Endothelial cell of umbilical vein (primary cell): ENCODE results near the gene DLGAP1. TPM values are rescaled to one million over a fixed set of nuclear protein-coding genes. Genes with fewer than 3 reads are reported as not detected.

ENCODE experiments used
- BruUV-seq: library from RNA; stranded (reverse); fragments of 400-500 nt; replicated peaks from 2 replicates; lab custom pipeline; 2021; lab: Mats Ljungman, UMichigan
- CTCF ChIA-PET: fragments of 300-600, 350-600 bp; sonication (Branson Sonifier 250); formaldehyde crosslinking; loops from one replicate; lab custom pipeline; 2021; ENCODE audit warnings: antibody characterized with exemption, inconsistent platforms; lab: Charles Lee
- POLR2A ChIA-PET: fragments of 300-600, 350-600 bp; sonication (Branson Sonifier 250); formaldehyde crosslinking; loops from one replicate; lab custom pipeline; 2021; ENCODE audit warnings: antibody characterized with exemption, inconsistent platforms; lab: Charles Lee
- DNase-seq: peaks from one replicate; pipeline ENCODE4 v3.0.0-alpha.2; 2011; ENCODE audit warnings: low read depth, low spot score
- FAIRE-seq: peaks from 2 replicates; lab custom pipeline; 2011; peaks lifted over from hg19 to GRCh38; lab: Jason Lieb, UNC
- H2AFZ ChIP-seq: 2 replicates; pipeline ENCODE4 v1.6.0; 2012; ENCODE audit warnings: low read depth, low read length, control low read depth, inconsistent platforms
- H3K27ac ChIP-seq: 2 replicates; pipeline ENCODE4 v1.5.1; 2011; ENCODE audit warnings: low read depth, mild to moderate bottlenecking, control low read depth, low read length, moderate library complexity; ENCODE audit not compliant: insufficient read depth
- H3K27me3 ChIP-seq, 2 experiments: 2 replicates each; pipeline versions ENCODE4 v1.6.0 to v1.6.1; 2011; ENCODE audit warnings: low read length in 2 of 2, mixed read lengths in 1 of 2; ENCODE audit not compliant: control insufficient read depth in 2 of 2, insufficient read depth in 2 of 2
- H3K36me3 ChIP-seq, 2 experiments: 2 replicates in 1 of 2; 3 replicates in 1 of 2; pipeline ENCODE4 v1.5.1; 2011; ENCODE audit warnings: low read length in 2 of 2, mild to moderate bottlenecking in 1 of 2, moderate library complexity in 1 of 2; ENCODE audit not compliant: control insufficient read depth in 2 of 2, insufficient read depth in 2 of 2; ENCODE audit errors: extremely low read depth in 1 of 2
- H3K4me1 ChIP-seq: 3 replicates; pipeline ENCODE4 v1.5.1; 2011; ENCODE audit warnings: mild to moderate bottlenecking, low read length; ENCODE audit not compliant: control insufficient read depth, insufficient read depth; ENCODE audit errors: extremely low read depth
- H3K4me2 ChIP-seq: 2 replicates; pipeline ENCODE4 v1.6.1; 2011; ENCODE audit warnings: low read length, control low read depth, mixed read lengths; ENCODE audit not compliant: insufficient read depth
- H3K4me3 ChIP-seq, 3 experiments: fragments of 200-600 bp in 1 of 3; sonication (generic), shearing (Covaris generic) in 1 of 3; replicated peaks in 1 of 3; 2 replicates each; pipeline ENCODE4 v1.5.1; 2011 to 2016; ENCODE audit warnings: control low read depth in 3 of 3, low read length in 3 of 3, mild to moderate bottlenecking in 2 of 3, inconsistent platforms in 1 of 3, low read depth in 1 of 3, moderate library complexity in 1 of 3; ENCODE audit not compliant: insufficient read depth in 1 of 3
- H3K79me2 ChIP-seq: 2 replicates; pipeline ENCODE4 v1.6.0; 2012; ENCODE audit warnings: low read length, inconsistent platforms; ENCODE audit not compliant: control insufficient read depth, insufficient read depth
- H3K9ac ChIP-seq: replicated peaks from 2 replicates; pipeline ENCODE3; 2011; ENCODE audit warnings: low read length, control low read depth; ENCODE audit not compliant: insufficient read depth; ENCODE audit errors: extremely low read depth
- H3K9me1 ChIP-seq: replicated peaks from 3 replicates; pipeline ENCODE4 v1.6.0; 2011; ENCODE audit warnings: mild to moderate bottlenecking, low read length; ENCODE audit not compliant: control insufficient read depth, insufficient read depth; ENCODE audit errors: extremely low read depth
- H3K9me3 ChIP-seq: replicated peaks from 2 replicates; pipeline ENCODE4 v1.5.1; 2012; ENCODE audit warnings: low read length, inconsistent platforms; ENCODE audit not compliant: control insufficient read depth, insufficient read depth
- H4K20me1 ChIP-seq: replicated peaks from 2 replicates; pipeline ENCODE3; 2011; ENCODE audit warnings: mild to moderate bottlenecking, low read length; ENCODE audit not compliant: control insufficient read depth, insufficient read depth; ENCODE audit errors: extremely low read depth
- EZH2 ChIP-seq: IDR thresholded peaks from 2 replicates; pipeline ENCODE4 v1.6.1; 2012; ENCODE audit warnings: borderline replicate concordance, low read depth, mild to moderate bottlenecking, moderate library complexity, low read length, inconsistent platforms; ENCODE audit not compliant: severe bottlenecking
- FOS ChIP-seq: IDR thresholded peaks from 2 replicates; pipeline ENCODE4 v1.6.1; 2011; ENCODE audit warnings: mild to moderate bottlenecking, low read length, moderate library complexity, borderline replicate concordance; ENCODE audit not compliant: insufficient read depth
- GATA2 ChIP-seq: IDR thresholded peaks from 2 replicates; pipeline ENCODE4 v1.7.0; 2011; ENCODE audit warnings: low read depth, mild to moderate bottlenecking, moderate library complexity, mixed read lengths, low read length; ENCODE audit not compliant: insufficient read length, insufficient read depth
- JUN ChIP-seq: IDR thresholded peaks from 2 replicates; pipeline ENCODE4 v1.6.1; 2011; ENCODE audit warnings: borderline replicate concordance, low read depth; ENCODE audit not compliant: insufficient read length, insufficient read depth
- MYC ChIP-seq: IDR thresholded peaks from one replicate; pipeline ENCODE4 v1.6.1; 2011; ENCODE audit warnings: mild to moderate bottlenecking, low read depth, low read length
- POLR2A ChIP-seq: IDR thresholded peaks from 2 replicates; pipeline ENCODE4 v1.6.1; 2012; ENCODE audit warnings: low read depth, mild to moderate bottlenecking, control low read depth, low read length
- dilution Hi-C: fragments of 300-500 bp; cut with MboI; formaldehyde crosslinking; loops from one replicate; pipeline ENCODE4 v1.15.0; 2019; ENCODE audit warnings: low sequenced_read_pairs; ENCODE audit not compliant: extremely low pct_ligation_motif_present
- intact Hi-C: fragments of 100-400 bp; cut with micrococcal nuclease; formaldehyde crosslinking; loops from one replicate; pipeline ENCODE4 v1.10.0; 2022
- polyA plus RNA-seq, 4 experiments: library from polyadenylated mRNA; depleted of rRNA in 3 of 4; stranded (reverse) in 3 of 4; unstranded in 1 of 4; fragments of >200 nt; gene quantifications; 2 replicates each; pipeline versions ENCODE4 v1.2.1 to v1.2.3, GENCODE V29; 2011 to 2012; ENCODE audit warnings: missing spikeins in 1 of 4
- total RNA-seq: library from RNA; stranded (reverse); gene quantifications from 2 replicates; pipeline ENCODE4 v1.2.3, GENCODE V29; 2021
- TF ChIP-seq, protein P1 (sequence below): IDR thresholded peaks from 2 replicates; pipeline ENCODE4 v1.6.1; 2011; ENCODE audit not compliant: insufficient read depth, insufficient read length
- TF ChIP-seq, protein P2 (sequence below), 2 donors: IDR thresholded peaks; 1 replicate in 1 of 2; 2 replicates in 1 of 2; pipeline ENCODE4 v1.5.1; 2011; ENCODE audit warnings: low read length in 2 of 2, mild to moderate bottlenecking in 2 of 2, moderate library complexity in 2 of 2, control low read depth in 1 of 2, inconsistent platforms in 1 of 2, low read depth in 1 of 2; ENCODE audit not compliant: insufficient read depth in 1 of 2; ENCODE audit errors: extremely low read depth in 1 of 2

Gene DLGAP1
- total and polyA plus RNA-seq, 2 donors (not counting 3 experiments of a cell fraction or from before 2014, with no cell fraction given), result 0.04 TPM; not detected in 1

GRCh38 chr18:4142876-4143275 lies 312.2 kb downstream of the DLGAP1 start:
- H3K9ac ChIP-seq, result no peak overlapping the region
- dilution Hi-C loops (no loop called here), intact Hi-C loops (no loop called here)
- H3K9me1 ChIP-seq, result no peaks in the 10 kb centered on the region
- no peaks in the 10 kb centered on the region for H3K27me3 ChIP-seq
- no peak for DNase-seq
- ChIA-PET CTCF (no interaction called here), POLR2A (no interaction called here)
- H2AFZ ChIP-seq, result no peak overlapping the region
- no peak overlapping the region for H3K4me2 ChIP-seq
- H3K27ac ChIP-seq, result no peak overlapping the region
- BruUV-seq, result no TSS peak
- no peaks in the 10 kb centered on the region for H3K36me3 ChIP-seq
- no peaks in the 10 kb centered on the region for H3K4me1 ChIP-seq
- no peak overlapping the region for H3K4me3 ChIP-seq
- no peak for FAIRE-seq
- no peaks in the 10 kb centered on the region for H4K20me1 ChIP-seq
- TF ChIP-seq MYC (no peak), POLR2A (no peak), FOS (no peak), EZH2 (no peak), GATA2 (no peak), JUN (no peak)
- TF ChIP-seq, protein P1, sequence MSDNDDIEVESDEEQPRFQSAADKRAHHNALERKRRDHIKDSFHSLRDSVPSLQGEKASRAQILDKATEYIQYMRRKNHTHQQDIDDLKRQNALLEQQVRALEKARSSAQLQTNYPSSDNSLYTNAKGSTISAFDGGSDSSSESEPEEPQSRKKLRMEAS, result no peak
- TF ChIP-seq, protein P2, sequence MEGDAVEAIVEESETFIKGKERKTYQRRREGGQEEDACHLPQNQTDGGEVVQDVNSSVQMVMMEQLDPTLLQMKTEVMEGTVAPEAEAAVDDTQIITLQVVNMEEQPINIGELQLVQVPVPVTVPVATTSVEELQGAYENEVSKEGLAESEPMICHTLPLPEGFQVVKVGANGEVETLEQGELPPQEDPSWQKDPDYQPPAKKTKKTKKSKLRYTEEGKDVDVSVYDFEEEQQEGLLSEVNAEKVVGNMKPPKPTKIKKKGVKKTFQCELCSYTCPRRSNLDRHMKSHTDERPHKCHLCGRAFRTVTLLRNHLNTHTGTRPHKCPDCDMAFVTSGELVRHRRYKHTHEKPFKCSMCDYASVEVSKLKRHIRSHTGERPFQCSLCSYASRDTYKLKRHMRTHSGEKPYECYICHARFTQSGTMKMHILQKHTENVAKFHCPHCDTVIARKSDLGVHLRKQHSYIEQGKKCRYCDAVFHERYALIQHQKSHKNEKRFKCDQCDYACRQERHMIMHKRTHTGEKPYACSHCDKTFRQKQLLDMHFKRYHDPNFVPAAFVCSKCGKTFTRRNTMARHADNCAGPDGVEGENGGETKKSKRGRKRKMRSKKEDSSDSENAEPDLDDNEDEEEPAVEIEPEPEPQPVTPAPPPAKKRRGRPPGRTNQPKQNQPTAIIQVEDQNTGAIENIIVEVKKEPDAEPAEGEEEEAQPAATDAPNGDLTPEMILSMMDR (IDR thresholded peaks at IDR 0.05; ENCODE audit: extremely low read depth in 1 of 2, insufficient read depth in 1 of 2, low read depth in 1 of 2, low read length in 2 of 2), result no peak
- peaks cover 2% of the 10 kb centered on the region for H3K9me3 ChIP-seq
- no peaks in the 10 kb centered on the region for H3K79me2 ChIP-seq
